H9 (cell line): ENCODE measurements around the gene NSG1. TPM values are rescaled to one million over a fixed set of nuclear protein-coding genes. Genes with fewer than 3 reads are reported as not detected.

ENCODE experiments used
- DNase-seq: peaks from one replicate; pipeline ENCODE4 v3.0.0-alpha.2; 2017
- H2AFZ ChIP-seq: one replicate; pipeline ENCODE4 v1.6.1; 2013; ENCODE audit warnings: mild to moderate bottlenecking, low read length, control low read depth, moderate library complexity
- H2AK5ac ChIP-seq: 2 replicates; pipeline ENCODE4 v1.6.1; 2013; ENCODE audit warnings: low read length, control low read depth, mixed read lengths; ENCODE audit not compliant: insufficient read length
- H2BK120ac ChIP-seq: one replicate; pipeline ENCODE4 v1.6.1; 2013; ENCODE audit warnings: low read depth, mild to moderate bottlenecking, low read length, control low read depth, inconsistent platforms; ENCODE audit not compliant: poor library complexity, severe bottlenecking
- H2BK12ac ChIP-seq: 2 replicates; pipeline ENCODE4 v1.6.1; 2013; ENCODE audit warnings: low read length, control low read depth, mixed read lengths, low read depth; ENCODE audit not compliant: insufficient read length
- H2BK15ac ChIP-seq: 2 replicates; pipeline ENCODE4 v1.6.1; 2013; ENCODE audit warnings: low read depth, low read length, control low read depth
- H2BK20ac ChIP-seq: one replicate; pipeline ENCODE4 v1.6.1; 2013; ENCODE audit warnings: low read depth, mild to moderate bottlenecking, low read length, control low read depth, inconsistent platforms; ENCODE audit not compliant: poor library complexity, severe bottlenecking
- H2BK5ac ChIP-seq: 2 replicates; pipeline ENCODE4 v1.6.1; 2013; ENCODE audit warnings: low read length, control low read depth, mixed read lengths; ENCODE audit not compliant: insufficient read length
- H3K14ac ChIP-seq: 2 replicates; pipeline ENCODE4 v1.6.1; 2013; ENCODE audit warnings: low read length, control low read depth; ENCODE audit not compliant: insufficient read depth
- H3K18ac ChIP-seq: 2 replicates; pipeline ENCODE4 v1.6.1; 2013; ENCODE audit warnings: low read depth, mild to moderate bottlenecking, mixed read lengths, low read length, control low read depth; ENCODE audit not compliant: insufficient read length
- H3K23ac ChIP-seq: 2 replicates; pipeline ENCODE4 v1.6.1; 2013; ENCODE audit warnings: low read length, control low read depth, mixed read lengths, low read depth; ENCODE audit not compliant: insufficient read length
- H3K23me2 ChIP-seq: 2 replicates; pipeline ENCODE4 v1.6.1; 2013; ENCODE audit warnings: low read depth, mild to moderate bottlenecking, mixed read lengths, low read length, control low read depth; ENCODE audit not compliant: insufficient read length, poor library complexity, severe bottlenecking
- H3K27ac ChIP-seq: 2 replicates; pipeline ENCODE4 v1.5.1; 2013; ENCODE audit warnings: low read length, control low read depth, mixed read lengths, low read depth; ENCODE audit not compliant: insufficient read length
- H3K27me3 ChIP-seq: 2 replicates; pipeline ENCODE4 v1.6.1; 2013; ENCODE audit warnings: low read length, control low read depth, inconsistent platforms; ENCODE audit not compliant: insufficient read depth
- H3K4ac ChIP-seq: 2 replicates; pipeline ENCODE4 v1.6.1; 2013; ENCODE audit warnings: low read depth, mild to moderate bottlenecking, control low read depth, inconsistent platforms, low read length, moderate library complexity
- H3K4me1 ChIP-seq: 2 replicates; pipeline ENCODE4 v1.6.1; 2013; ENCODE audit warnings: low read length, control low read depth, inconsistent platforms; ENCODE audit not compliant: insufficient read depth
- H3K4me2 ChIP-seq: 2 replicates; pipeline ENCODE4 v1.6.1; 2013; ENCODE audit warnings: low read length, control low read depth, mixed read lengths; ENCODE audit not compliant: insufficient read length, insufficient read depth
- H3K56ac ChIP-seq: 2 replicates; pipeline ENCODE4 v1.6.1; 2013; ENCODE audit warnings: low read depth, mild to moderate bottlenecking, mixed read lengths, low read length, control low read depth; ENCODE audit not compliant: insufficient read length
- H3K79me1 ChIP-seq: 2 replicates; pipeline ENCODE4 v1.6.1; 2013; ENCODE audit warnings: low read depth, mild to moderate bottlenecking, moderate library complexity, low read length, control low read depth, inconsistent platforms; ENCODE audit not compliant: insufficient read depth, poor library complexity, severe bottlenecking
- H3K79me2 ChIP-seq: 2 replicates; pipeline ENCODE4 v1.6.1; 2013; ENCODE audit warnings: low read length, control low read depth, inconsistent platforms; ENCODE audit not compliant: insufficient read depth
- H3K9ac ChIP-seq: 2 replicates; pipeline ENCODE4 v1.6.1; 2013; ENCODE audit warnings: low read length, control low read depth, mixed read lengths; ENCODE audit not compliant: insufficient read length; ENCODE audit errors: extremely low read depth
- H3K9me3 ChIP-seq: one replicate; pipeline ENCODE4 v1.6.1; 2013; ENCODE audit warnings: low read depth, low read length, inconsistent platforms; ENCODE audit not compliant: control insufficient read depth
- H3T11ph ChIP-seq: one replicate; pipeline ENCODE4 v1.6.1; 2013; ENCODE audit warnings: mild to moderate bottlenecking, low read length, control low read depth, inconsistent platforms
- H4K20me1 ChIP-seq: one replicate; pipeline ENCODE4 v1.6.1; 2013; ENCODE audit not compliant: control insufficient read depth, insufficient read length, insufficient read depth
- H4K5ac ChIP-seq: 2 replicates; pipeline ENCODE4 v1.6.1; 2013; ENCODE audit warnings: low read depth, mild to moderate bottlenecking, mixed read lengths, low read length, control low read depth; ENCODE audit not compliant: insufficient read length
- H4K8ac ChIP-seq: replicated peaks from 2 replicates; pipeline ENCODE4 v1.6.1; 2013; ENCODE audit warnings: low read length, control low read depth, mixed read lengths, low read depth; ENCODE audit not compliant: insufficient read length
- H4K91ac ChIP-seq: 2 replicates; pipeline ENCODE4 v1.6.1; 2013; ENCODE audit warnings: low read depth, mild to moderate bottlenecking, moderate library complexity, mixed read lengths, low read length, control low read depth; ENCODE audit not compliant: insufficient read length
- H3K27ac Mint-ChIP-seq, 3 experiments: 2 replicates in 2 of 3; 3 replicates in 1 of 3; pipeline ENCODE4 v1.8.0; 2020 to 2021; ENCODE audit warnings: mixed read lengths in 3 of 3, mild to moderate bottlenecking in 1 of 3, moderate library complexity in 1 of 3
- H3K27me3 Mint-ChIP-seq: 2 replicates; pipeline ENCODE4 v1.8.0; 2021; ENCODE audit warnings: low read depth, mild to moderate bottlenecking, moderate library complexity, mixed read lengths
- H3K36me3 Mint-ChIP-seq, 3 experiments: 2 replicates in 2 of 3; 3 replicates in 1 of 3; pipeline ENCODE4 v1.8.0; 2020 to 2021; ENCODE audit warnings: low read depth in 3 of 3, mixed read lengths in 3 of 3; ENCODE audit not compliant: insufficient read depth in 1 of 3
- H3K4me1 Mint-ChIP-seq, 2 experiments: 2 replicates each; pipeline ENCODE4 v1.8.0; 2020; ENCODE audit warnings: mixed read lengths in 2 of 2
- H3K4me3 Mint-ChIP-seq, 2 experiments: 2 replicates in 1 of 2; 3 replicates in 1 of 2; pipeline ENCODE4 v1.8.0; 2020 to 2021; ENCODE audit warnings: mild to moderate bottlenecking in 2 of 2, mixed read lengths in 2 of 2, moderate library complexity in 1 of 2
- H3K9me3 Mint-ChIP-seq, 2 experiments: 2 replicates in 1 of 2; 3 replicates in 1 of 2; pipeline ENCODE4 v1.8.0; 2020; ENCODE audit warnings: mild to moderate bottlenecking in 2 of 2, mixed read lengths in 2 of 2, moderate library complexity in 1 of 2
- CTCF ChIP-seq: fragments of 200-600 bp; sonication (generic); conservative IDR thresholded peaks from 3 replicates; pipeline ENCODE4 v1.8.0; 2021; ENCODE audit warnings: antibody characterized with exemption, mild to moderate bottlenecking
- WGBS: extraction: QIAGEN DNeasy Blood & Tissue Kit; methylation state at CpG from one replicate; pipeline ENCODE4 v1.1.7; 2013; ENCODE audit warnings: missing lambda C conversion rate, low lambda C conversion rate, mixed read lengths; ENCODE audit not compliant: insufficient read length; ENCODE audit errors: extremely low coverage; 5-methylcytosine and 5-hydroxymethylcytosine counted together
- total RNA-seq: library from RNA; stranded (reverse); gene quantifications from 2 replicates; pipeline ENCODE4 v1.2.1, GENCODE V29; 2021

The NSG1 gene
- total RNA-seq, 1 experiment from 2014 or later, result 9.3 TPM

- H3K27ac Mint-ChIP-seq, result no peak overlapping the region
- H3K27me3 ChIP-seq, result peaks cover 2% of the 10 kb centered on the region; the same call in 1 of the 2 replicates
These were observed 2.1 kb downstream of the NSG1 start for GRCh38 chr4:4388836-4389575.

More at GRCh38 chr4:4388836-4389575, 2.1 kb downstream of the NSG1 start:
- no peak overlapping the region for H3T11ph ChIP-seq
- no peak overlapping the region for H2BK5ac ChIP-seq
- no peak overlapping the region for H3K4ac ChIP-seq
- no peak overlapping the region for H3K56ac ChIP-seq
- no peak overlapping the region for H3K4me3 Mint-ChIP-seq
- no peak overlapping the region for H2BK12ac ChIP-seq
- no peak overlapping the region for H3K4me2 ChIP-seq
- no peaks in the 10 kb centered on the region for H3K9me3 ChIP-seq
- H3K14ac ChIP-seq, result no peak overlapping the region
- peaks cover 81% of the 10 kb centered on the region for H3K27me3 Mint-ChIP-seq
- no peak overlapping the region for H3K23ac ChIP-seq
- H2BK120ac ChIP-seq, result no peak overlapping the region
- no peak overlapping the region for H4K8ac ChIP-seq
- peaks cover 16% of the 10 kb centered on the region for H3K23me2 ChIP-seq
- no peak overlapping the region for H2AK5ac ChIP-seq
- no peak overlapping the region for H3K18ac ChIP-seq
- H4K20me1 ChIP-seq, result no peaks in the 10 kb centered on the region
- H3K36me3 Mint-ChIP-seq, result peaks cover 0 to 9% (median 4%) of the 10 kb centered on the region in 3 experiments; a peak in 6 of 7 replicates
- no peak overlapping the region for H2AFZ ChIP-seq
- H3K9ac ChIP-seq, result no peak overlapping the region
- no peak overlapping the region for H3K27ac ChIP-seq
- no peaks in the 10 kb centered on the region for H3K79me2 ChIP-seq
- H3K79me1 ChIP-seq, result no peaks in the 10 kb centered on the region
- no CpG with 5 or more reads among the region's 18 CpGs for WGBS
- no peak overlapping the region for H2BK15ac ChIP-seq
- H3K4me1 ChIP-seq, result no peaks in the 10 kb centered on the region
- H3K4me1 Mint-ChIP-seq, result peaks cover 4 to 10% of the 10 kb centered on the region in 2 experiments
- no peaks in the 10 kb centered on the region for H3K9me3 Mint-ChIP-seq
- no peak overlapping the region for H2BK20ac ChIP-seq
- TF ChIP-seq CTCF, result no peak
- DNase-seq, result no peak
- no peak overlapping the region for H4K5ac ChIP-seq
- no peak overlapping the region for H4K91ac ChIP-seq
